ENCODE measurements around the gene DOCK7. TPM values are rescaled to one million over a fixed set of nuclear protein-coding genes. Genes with fewer than 3 reads are reported as not detected.
"Not testable (repeated sequence)": the region's sequence is repeated elsewhere in the genome, so short reads cannot be mapped to it uniquely, and the experiment has no call there.

The DOCK7 gene
- total RNA-seq, 2 experiments from 2014 or later = 1.6 to 2.5 TPM

GRCh38 chr1:62544570-62544969, 143.6 kb downstream of the DOCK7 start:
- Mint-ChIP-seq H3K36me3 (ENCODE audit: low read depth) (no peaks in the 10 kb centered on the region), H3K9me3 (ENCODE audit: insufficient read depth) (no peaks in the 10 kb centered on the region), H3K4me1 (ENCODE audit: low read depth) (no peaks in the 10 kb centered on the region), H3K27ac (no peak overlapping the region), H3K4me3 (no peak overlapping the region), H3K27me3 (ENCODE audit: low read depth) (no peaks in the 10 kb centered on the region)
- ATAC-seq (no peak), DNase-seq (no peak)
- POLR2A ChIA-PET = no interaction called here
- CTCF ChIA-PET = no interaction called here

- no peak for DNase-seq
Observed at GRCh38 chr1:62541048-62541447, 147.1 kb downstream of the DOCK7 start.

GRCh38 chr1:62539028-62539447, 149.1 kb downstream of the DOCK7 start:
- CTCF ChIA-PET = no interaction called here
- no peak for DNase-seq
- no peak for ATAC-seq
- POLR2A ChIA-PET = no interaction called here
- Mint-ChIP-seq H3K4me3 (no peak overlapping the region), H3K36me3 (ENCODE audit: low read depth) (no peaks in the 10 kb centered on the region), H3K9me3 (ENCODE audit: insufficient read depth) (no peaks in the 10 kb centered on the region), H3K4me1 (ENCODE audit: low read depth) (no peaks in the 10 kb centered on the region), H3K27me3 (ENCODE audit: low read depth) (no peaks in the 10 kb centered on the region), H3K27ac (no peak overlapping the region)

More at GRCh38 chr1:62541048-62541447, 147.1 kb downstream of the DOCK7 start:
- no peaks in the 10 kb centered on the region for H3K9me3 Mint-ChIP-seq (ENCODE audit: insufficient read depth)
- ChIA-PET CTCF (interaction anchor here (1.4 kb wide), 1 partner anchor 9 kb away, joined by 3 read pairs; no protein-coding TSS in a partner anchor), POLR2A (no interaction called here)
- H3K4me1 Mint-ChIP-seq (ENCODE audit: low read depth) = no peaks in the 10 kb centered on the region
- H3K4me3 Mint-ChIP-seq = no peak overlapping the region
- H3K27me3 Mint-ChIP-seq (ENCODE audit: low read depth) = no peaks in the 10 kb centered on the region
- no peak for ATAC-seq
- no peaks in the 10 kb centered on the region for H3K36me3 Mint-ChIP-seq (ENCODE audit: low read depth)
- H3K27ac Mint-ChIP-seq = no peak overlapping the region

- ChIA-PET CTCF (interaction anchor here (0.8 kb wide), 1 partner anchor 11 kb away, joined by 3 read pairs; no protein-coding TSS in a partner anchor), POLR2A (no interaction called here)
- Mint-ChIP-seq H3K36me3 (ENCODE audit: low read depth) (no peaks in the 10 kb centered on the region), H3K27me3 (ENCODE audit: low read depth) (no peaks in the 10 kb centered on the region), H3K27ac (no peak overlapping the region), H3K4me3 (no peak overlapping the region), H3K9me3 (ENCODE audit: insufficient read depth) (no peaks in the 10 kb centered on the region), H3K4me1 (ENCODE audit: low read depth) (no peaks in the 10 kb centered on the region)
- ATAC-seq = no peak
- DNase-seq = no peak
Observed at GRCh38 chr1:62536865-62537264, 151.3 kb downstream of the DOCK7 start.

- H3K36me3 Mint-ChIP-seq (ENCODE audit: low read depth) = no peaks in the 10 kb centered on the region
- DNase-seq = no peak
- no peaks in the 10 kb centered on the region for H3K9me3 Mint-ChIP-seq (ENCODE audit: insufficient read depth)
- CTCF ChIA-PET = interaction anchor here (1.1 to 2.1 kb wide), 4 partner anchors 12 to 216 kb away, joined by 3 to 5 read pairs (median 4); no protein-coding TSS in a partner anchor
- H3K4me3 Mint-ChIP-seq = no peak overlapping the region
- no peaks in the 10 kb centered on the region for H3K27me3 Mint-ChIP-seq (ENCODE audit: low read depth)
- no peak overlapping the region for H3K27ac Mint-ChIP-seq
- no peaks in the 10 kb centered on the region for H3K4me1 Mint-ChIP-seq (ENCODE audit: low read depth)
- POLR2A ChIA-PET = no interaction called here
- ATAC-seq = no peak
Observed at GRCh38 chr1:62530516-62531154, 157.6 kb downstream of the DOCK7 start.

GRCh38 chr1:62529227-62529626, 159.0 kb downstream of the DOCK7 start:
- H3K27me3 Mint-ChIP-seq (ENCODE audit: low read depth) = no peaks in the 10 kb centered on the region
- ATAC-seq (no peak), DNase-seq (no peak)
- CTCF ChIA-PET = interaction anchor here (1.0 to 2.1 kb wide), 3 partner anchors 18 to 217 kb away, joined by 3 to 6 read pairs (median 5); no protein-coding TSS in a partner anchor
- no peak overlapping the region for H3K4me3 Mint-ChIP-seq
- no peaks in the 10 kb centered on the region for H3K9me3 Mint-ChIP-seq (ENCODE audit: insufficient read depth)
- H3K36me3 Mint-ChIP-seq (ENCODE audit: low read depth) = no peaks in the 10 kb centered on the region
- no peaks in the 10 kb centered on the region for H3K4me1 Mint-ChIP-seq (ENCODE audit: low read depth)
- H3K27ac Mint-ChIP-seq = no peak overlapping the region
- POLR2A ChIA-PET = no interaction called here

GRCh38 chr1:62528015-62528414, 160.2 kb downstream of the DOCK7 start:
- DNase-seq = peak; percentile 27
- CTCF ChIA-PET = no interaction called here
- H3K27me3 Mint-ChIP-seq (ENCODE audit: low read depth) = no peaks in the 10 kb centered on the region

GRCh38 chr1:62527346-62527745, 160.8 kb downstream of the DOCK7 start:
- DNase-seq; POLR2A ChIA-PET; H3K9me3 Mint-ChIP-seq (ENCODE audit: insufficient read depth); H3K4me3 Mint-ChIP-seq; CTCF ChIA-PET; H3K27ac Mint-ChIP-seq; H3K36me3 Mint-ChIP-seq (ENCODE audit: low read depth); H3K27me3 Mint-ChIP-seq (ENCODE audit: low read depth); H3K4me1 Mint-ChIP-seq (ENCODE audit: low read depth); ATAC-seq: not testable (repeated sequence)

More at GRCh38 chr1:62528015-62528414, 160.2 kb downstream of the DOCK7 start:
- Mint-ChIP-seq H3K4me3 (no peak overlapping the region), H3K27ac (no peak overlapping the region), H3K36me3 (ENCODE audit: low read depth) (no peaks in the 10 kb centered on the region), H3K9me3 (ENCODE audit: insufficient read depth) (no peaks in the 10 kb centered on the region), H3K4me1 (ENCODE audit: low read depth) (no peaks in the 10 kb centered on the region)
- POLR2A ChIA-PET = no interaction called here
- no peak for ATAC-seq

GRCh38 chr1:62523860-62524259, 164.3 kb downstream of the DOCK7 start:
- no peak overlapping the region for H3K27ac Mint-ChIP-seq
- ATAC-seq = no peak
- no peak for DNase-seq
- no peak overlapping the region for H3K4me3 Mint-ChIP-seq
- H3K27me3 Mint-ChIP-seq (ENCODE audit: low read depth) = no peaks in the 10 kb centered on the region
- no peaks in the 10 kb centered on the region for H3K36me3 Mint-ChIP-seq (ENCODE audit: low read depth)
- H3K4me1 Mint-ChIP-seq (ENCODE audit: low read depth) = no peaks in the 10 kb centered on the region
- peaks cover 3% of the 10 kb centered on the region for H3K9me3 Mint-ChIP-seq (ENCODE audit: insufficient read depth)
- ChIA-PET POLR2A (no interaction called here), CTCF (no interaction called here)

- Mint-ChIP-seq H3K36me3 (ENCODE audit: low read depth) (no peaks in the 10 kb centered on the region), H3K27me3 (ENCODE audit: low read depth) (no peaks in the 10 kb centered on the region), H3K4me3 (no peak overlapping the region), H3K27ac (no peak overlapping the region), H3K4me1 (ENCODE audit: low read depth) (no peaks in the 10 kb centered on the region), H3K9me3 (ENCODE audit: insufficient read depth) (peaks cover 3% of the 10 kb centered on the region)
- ATAC-seq = no peak
- POLR2A ChIA-PET = no interaction called here
- CTCF ChIA-PET = interaction anchor here (0.5 to 1.4 kb wide), 2 partner anchors 9 to 235 kb away, joined by 3 to 5 read pairs; no protein-coding TSS in a partner anchor
- DNase-seq = no peak
Observed at GRCh38 chr1:62516600-62516999, 171.6 kb downstream of the DOCK7 start.

- no peak overlapping the region for H3K4me3 Mint-ChIP-seq
- H3K4me1 Mint-ChIP-seq (ENCODE audit: low read depth) = no peaks in the 10 kb centered on the region
- H3K36me3 Mint-ChIP-seq (ENCODE audit: low read depth) = no peaks in the 10 kb centered on the region
- POLR2A ChIA-PET = interaction anchor here (0.7 kb wide), 1 partner anchor 80 kb away, joined by 3 read pairs; no protein-coding TSS in a partner anchor
- H3K27ac Mint-ChIP-seq = no peak overlapping the region
- CTCF ChIA-PET = interaction anchor here (0.6 to 1.8 kb wide), 3 partner anchors 121 to 369 kb away, joined by 3 to 4 read pairs (median 4); no protein-coding TSS in a partner anchor
- no peaks in the 10 kb centered on the region for H3K27me3 Mint-ChIP-seq (ENCODE audit: low read depth)
- no peak for DNase-seq
- ATAC-seq = no peak
- peaks cover 3% of the 10 kb centered on the region for H3K9me3 Mint-ChIP-seq (ENCODE audit: insufficient read depth)
Observed at GRCh38 chr1:62514746-62515423, 173.3 kb downstream of the DOCK7 start.

GRCh38 chr1:62513013-62513412, 175.2 kb downstream of the DOCK7 start:
- Mint-ChIP-seq H3K27ac (no peak overlapping the region), H3K27me3 (ENCODE audit: low read depth) (no peaks in the 10 kb centered on the region), H3K9me3 (ENCODE audit: insufficient read depth) (no peaks in the 10 kb centered on the region), H3K4me3 (no peak overlapping the region), H3K36me3 (ENCODE audit: low read depth) (no peaks in the 10 kb centered on the region), H3K4me1 (ENCODE audit: low read depth) (no peaks in the 10 kb centered on the region)
- POLR2A ChIA-PET = no interaction called here
- ATAC-seq (no peak), DNase-seq (no peak)
- CTCF ChIA-PET = no interaction called here
